ENCODE results near the gene MRLN. TPM values are rescaled to one million over a fixed set of nuclear protein-coding genes. Genes with fewer than 3 reads are reported as not detected.

Gene MRLN
- total RNA-seq, 1 experiment from 2014 or later = not detected

DNA sequence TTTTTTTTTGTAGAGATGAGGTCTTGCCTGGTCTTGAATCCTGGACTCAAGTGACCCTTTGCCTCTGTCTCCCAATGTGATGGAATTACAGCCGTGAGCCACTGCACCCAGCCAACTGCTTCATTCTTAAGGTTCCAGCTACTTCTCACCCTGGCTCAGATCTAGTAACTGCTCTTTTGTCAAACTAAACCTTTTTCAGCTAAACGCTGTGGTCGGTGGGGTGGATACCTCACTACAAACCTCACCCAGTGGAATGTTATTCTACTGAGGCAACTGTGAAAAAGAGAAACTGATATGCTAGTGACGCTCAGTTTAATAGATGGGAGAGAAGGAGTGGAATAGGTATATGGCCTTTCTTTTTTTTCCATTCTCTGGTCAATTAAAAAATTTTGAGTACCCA lies 1.7 kb upstream of the MRLN start:
- no peaks in the 10 kb centered on the region for H3K36me3 ChIP-seq (ENCODE audit: insufficient read depth, low read length, poor library complexity, severe bottlenecking)
- no peak overlapping the region for H3K27ac ChIP-seq (ENCODE audit: low read depth, low read length, poor library complexity, severe bottlenecking)
- no peak for DNase-seq (ENCODE audit: low spot score)
- H3K27me3 ChIP-seq (replicated peaks; ENCODE audit: insufficient read depth, low read depth, low read length, poor library complexity) = no peaks in the 10 kb centered on the region
- H3K9me3 ChIP-seq (ENCODE audit: low read depth, low read length, poor library complexity, severe bottlenecking) = no peaks in the 10 kb centered on the region
- no TSS peak for BruUV-seq (replicated peaks)
- POLR2A ChIA-PET (ENCODE audit: low non-redundant PET) = interaction anchor here (0.6 kb wide), 1 partner anchor 38 kb away, joined by 5 read pairs; no protein-coding TSS in a partner anchor
- CTCF ChIA-PET = no interaction called here
- no peak overlapping the region for H3K4me3 ChIP-seq (ENCODE audit: low read depth, low read length, poor library complexity, severe bottlenecking)
- no peaks in the 10 kb centered on the region for H3K4me1 ChIP-seq (ENCODE audit: insufficient read depth, low read length, poor library complexity, severe bottlenecking)
- TF ChIP-seq, protein P1, sequence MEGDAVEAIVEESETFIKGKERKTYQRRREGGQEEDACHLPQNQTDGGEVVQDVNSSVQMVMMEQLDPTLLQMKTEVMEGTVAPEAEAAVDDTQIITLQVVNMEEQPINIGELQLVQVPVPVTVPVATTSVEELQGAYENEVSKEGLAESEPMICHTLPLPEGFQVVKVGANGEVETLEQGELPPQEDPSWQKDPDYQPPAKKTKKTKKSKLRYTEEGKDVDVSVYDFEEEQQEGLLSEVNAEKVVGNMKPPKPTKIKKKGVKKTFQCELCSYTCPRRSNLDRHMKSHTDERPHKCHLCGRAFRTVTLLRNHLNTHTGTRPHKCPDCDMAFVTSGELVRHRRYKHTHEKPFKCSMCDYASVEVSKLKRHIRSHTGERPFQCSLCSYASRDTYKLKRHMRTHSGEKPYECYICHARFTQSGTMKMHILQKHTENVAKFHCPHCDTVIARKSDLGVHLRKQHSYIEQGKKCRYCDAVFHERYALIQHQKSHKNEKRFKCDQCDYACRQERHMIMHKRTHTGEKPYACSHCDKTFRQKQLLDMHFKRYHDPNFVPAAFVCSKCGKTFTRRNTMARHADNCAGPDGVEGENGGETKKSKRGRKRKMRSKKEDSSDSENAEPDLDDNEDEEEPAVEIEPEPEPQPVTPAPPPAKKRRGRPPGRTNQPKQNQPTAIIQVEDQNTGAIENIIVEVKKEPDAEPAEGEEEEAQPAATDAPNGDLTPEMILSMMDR (conservative IDR thresholded peaks at IDR 0.05; ENCODE audit: low read depth, low read length) = no peak
- TF ChIP-seq EZH2 (IDR thresholded peaks at IDR 0.05; ENCODE audit: borderline replicate concordance, low read depth, low read length, poor library complexity, severe bottlenecking) = no peak
- intact Hi-C loops (cut with micrococcal nuclease; ENCODE audit: unreplicated experiment) = loop anchor here (5.0 kb wide), 1 partner anchor 128 kb away; no protein-coding TSS in a partner anchor

DNA sequence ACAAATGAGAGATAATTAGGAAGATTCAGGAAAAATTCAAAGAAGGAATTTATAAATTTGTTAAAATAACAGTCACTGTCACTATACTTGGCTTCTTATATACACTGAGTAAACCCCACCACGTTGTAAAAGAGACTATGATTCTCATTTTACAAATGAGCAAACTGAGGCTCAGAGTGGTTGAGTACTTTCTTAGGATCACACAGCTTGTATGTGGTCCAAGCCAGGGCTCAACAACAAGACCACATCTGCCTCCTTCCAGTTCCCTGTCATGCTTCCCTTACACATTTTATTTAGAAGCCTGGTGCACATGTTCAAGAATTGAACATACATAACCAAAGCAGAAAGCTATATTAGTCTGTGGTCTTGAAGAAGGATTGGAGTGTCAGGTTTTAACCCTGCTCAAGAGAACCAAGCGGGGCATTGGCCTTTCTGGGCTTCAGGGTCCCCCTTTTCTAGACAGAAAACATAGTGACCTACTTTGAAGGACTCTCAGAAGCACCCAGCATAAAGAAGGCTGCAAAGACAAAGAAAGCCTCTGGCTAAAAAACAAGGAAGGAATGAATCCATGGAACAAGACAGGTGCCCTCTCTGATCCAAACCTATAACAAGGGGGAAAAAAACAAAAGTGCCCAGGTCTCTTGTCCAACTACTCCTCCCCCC lies 846 bp downstream of the MRLN start:
- no peaks in the 10 kb centered on the region for H3K4me1 ChIP-seq (ENCODE audit: insufficient read depth, low read length, poor library complexity, severe bottlenecking)
- POLR2A ChIA-PET (ENCODE audit: low non-redundant PET) = no interaction called here
- intact Hi-C loops (cut with micrococcal nuclease; ENCODE audit: unreplicated experiment) = loop anchor here (5.0 kb wide), 1 partner anchor 125 kb away; no protein-coding TSS in a partner anchor
- H3K9me3 ChIP-seq (ENCODE audit: low read depth, low read length, poor library complexity, severe bottlenecking) = no peaks in the 10 kb centered on the region
- no peaks in the 10 kb centered on the region for H3K27me3 ChIP-seq (replicated peaks; ENCODE audit: insufficient read depth, low read depth, low read length, poor library complexity)
- no TSS peak for BruUV-seq (replicated peaks)
- no peaks in the 10 kb centered on the region for H3K36me3 ChIP-seq (ENCODE audit: insufficient read depth, low read length, poor library complexity, severe bottlenecking)
- CTCF ChIA-PET = no interaction called here
- TF ChIP-seq, protein P1 (conservative IDR thresholded peaks at IDR 0.05; ENCODE audit: low read depth, low read length) = no peak
- no peak for TF ChIP-seq EZH2 (IDR thresholded peaks at IDR 0.05; ENCODE audit: borderline replicate concordance, low read depth, low read length, poor library complexity, severe bottlenecking)
- H3K27ac ChIP-seq (ENCODE audit: low read depth, low read length, poor library complexity, severe bottlenecking) = no peak overlapping the region
- no peak for DNase-seq (ENCODE audit: low spot score)
- no peak overlapping the region for H3K4me3 ChIP-seq (ENCODE audit: low read depth, low read length, poor library complexity, severe bottlenecking)

DNA sequence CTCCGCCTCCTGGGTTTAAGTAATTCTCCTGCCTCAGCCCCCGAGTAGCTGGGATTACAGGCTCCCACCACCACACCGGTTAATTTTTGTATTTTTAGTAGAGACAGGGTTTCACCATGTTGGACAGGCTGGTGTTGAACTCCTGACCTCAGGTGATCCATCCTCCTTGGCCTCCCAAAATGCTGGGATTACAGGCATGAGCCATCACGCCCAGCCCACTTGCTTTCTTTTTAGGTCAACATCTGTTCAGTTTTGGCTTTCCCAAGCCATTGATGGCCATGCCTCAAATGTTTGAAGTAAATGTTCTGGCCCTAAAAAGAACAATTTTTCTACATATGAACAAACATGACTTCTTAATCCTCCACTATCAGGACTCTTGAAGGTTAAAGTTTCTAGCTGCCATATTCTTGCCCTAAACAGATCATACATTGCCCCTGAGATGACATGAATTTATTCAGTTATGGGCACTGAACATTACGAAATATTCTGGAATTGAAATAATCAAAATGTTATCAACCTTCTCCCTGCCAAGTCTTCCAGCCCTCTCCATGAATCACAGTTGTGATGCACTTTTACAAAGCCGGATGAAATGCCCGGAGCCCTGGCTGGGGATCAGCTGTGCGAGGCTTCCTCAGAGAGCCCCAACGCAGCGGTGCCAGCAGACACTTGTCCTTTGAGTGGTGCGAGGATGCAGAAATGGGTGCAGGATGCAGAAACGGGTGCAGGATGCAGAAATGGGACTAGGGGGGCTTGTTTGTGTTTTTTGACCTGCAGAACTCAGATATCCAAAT lies 2.9 kb downstream of the MRLN start:
- H3K4me1 ChIP-seq (ENCODE audit: insufficient read depth, low read length, poor library complexity, severe bottlenecking) = no peaks in the 10 kb centered on the region
- no peak for DNase-seq (ENCODE audit: low spot score)
- H3K9me3 ChIP-seq (ENCODE audit: low read depth, low read length, poor library complexity, severe bottlenecking) = no peaks in the 10 kb centered on the region
- TF ChIP-seq, protein P1 (conservative IDR thresholded peaks at IDR 0.05; ENCODE audit: low read depth, low read length) = no peak
- TF ChIP-seq EZH2 (IDR thresholded peaks at IDR 0.05; ENCODE audit: borderline replicate concordance, low read depth, low read length, poor library complexity, severe bottlenecking) = no peak
- no peak overlapping the region for H3K4me3 ChIP-seq (ENCODE audit: low read depth, low read length, poor library complexity, severe bottlenecking)
- ChIA-PET POLR2A (ENCODE audit: low non-redundant PET) (no interaction called here), CTCF (no interaction called here)
- BruUV-seq (replicated peaks) = no TSS peak
- H3K27ac ChIP-seq (ENCODE audit: low read depth, low read length, poor library complexity, severe bottlenecking) = no peak overlapping the region
- no peaks in the 10 kb centered on the region for H3K27me3 ChIP-seq (replicated peaks; ENCODE audit: insufficient read depth, low read depth, low read length, poor library complexity)
- intact Hi-C loops (cut with micrococcal nuclease; ENCODE audit: unreplicated experiment) = loop anchor here (5.0 kb wide), 1 partner anchor 123 kb away; no protein-coding TSS in a partner anchor
- H3K36me3 ChIP-seq (ENCODE audit: insufficient read depth, low read length, poor library complexity, severe bottlenecking) = no peaks in the 10 kb centered on the region

Data from A673 (cell line).